ENCODE results near the gene ZNF782. TPM values are rescaled to one million over a fixed set of nuclear protein-coding genes. Genes with fewer than 3 reads are reported as not detected.

Gene ZNF782
- total RNA-seq, 4 donors from 2014 or later, result 8.0 to 15.9 (median 9.6) TPM

DNA sequence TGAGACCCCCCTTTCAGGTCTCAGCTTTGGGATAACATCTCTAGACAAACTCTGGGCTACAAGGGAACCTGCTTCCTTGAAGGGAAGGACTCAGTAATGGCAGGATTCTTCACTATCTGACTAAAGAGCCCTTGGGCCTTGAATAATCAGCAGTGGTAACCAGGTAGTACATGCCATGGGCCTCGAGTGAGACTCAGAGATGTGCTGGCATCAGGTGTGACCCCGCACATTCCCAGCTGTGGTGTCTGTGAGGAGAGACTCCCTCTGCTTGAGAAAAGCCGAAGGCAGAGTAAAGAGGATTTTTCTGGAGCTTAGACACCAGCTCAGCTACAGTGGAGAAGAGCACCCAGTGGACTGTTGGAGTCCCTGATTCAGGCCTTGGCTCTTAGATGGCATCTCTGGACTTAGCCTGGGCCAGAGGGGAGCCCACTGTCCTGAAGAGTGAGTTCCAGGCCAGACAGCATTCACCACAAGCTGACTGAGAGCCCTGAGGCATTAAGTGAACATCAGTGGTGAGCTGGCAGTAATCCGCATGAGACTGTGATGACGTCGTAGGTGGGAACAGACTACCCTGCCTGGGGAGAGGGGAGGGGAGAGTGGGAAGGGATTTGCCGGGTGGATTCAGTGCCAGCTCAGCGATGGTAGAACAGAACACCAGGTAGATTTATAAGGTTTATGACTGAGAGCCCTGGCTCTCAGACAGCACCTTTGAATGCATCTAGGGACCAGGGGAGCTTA is 5.3 kb upstream of the ZNF782 start:
- no peak for DNase-seq (ENCODE audit: low spot score in 2 of 2)
- Histone ChIP-seq H3K9me3 (no peaks in the 10 kb centered on the region), H3K27ac (no peak overlapping the region), H3K4me3 (no peak overlapping the region), H3K27me3 (no peaks in the 10 kb centered on the region), H3K36me3 (peaks cover 0 to 10% (median 0%) of the 10 kb centered on the region in 3 donors), H3K4me1 (peaks cover 0 to 5% (median 2%) of the 10 kb centered on the region in 4 donors)
- TF ChIP-seq POLR2A (IDR thresholded peaks at IDR 0.05) (no peak), CTCF (IDR thresholded peaks at IDR 0.05) (no peak), EP300 (IDR thresholded peaks at IDR 0.05) (no peak)
- 75% methylated on average over 8 of the region's 8 CpGs for WGBS, 2 donors

DNA sequence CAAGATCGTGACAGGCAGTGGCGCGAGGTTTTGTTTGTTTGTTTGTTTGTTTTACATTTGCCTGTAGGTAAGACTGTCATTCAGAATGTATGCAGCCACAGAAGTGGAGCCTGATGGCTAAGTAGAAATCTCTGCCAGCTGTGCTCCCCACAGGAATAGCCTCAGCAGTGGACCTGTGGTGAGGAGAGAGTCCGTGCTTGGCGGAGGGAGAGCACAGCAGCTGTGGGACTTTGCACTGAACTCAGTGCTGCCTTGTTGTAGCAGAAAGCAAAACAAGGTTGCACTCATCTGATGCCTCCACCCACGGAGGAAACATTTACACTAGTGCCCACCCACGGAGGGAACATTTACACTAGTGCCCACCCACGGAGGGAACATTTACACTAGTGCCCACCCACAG is 4.4 kb upstream of the ZNF782 start:
- Histone ChIP-seq H3K9me3 (no peaks in the 10 kb centered on the region), H3K36me3 (peaks cover 0 to 10% (median 0%) of the 10 kb centered on the region in 3 donors), H3K27me3 (no peaks in the 10 kb centered on the region), H3K4me3 (no peak overlapping the region), H3K4me1 (peaks cover 0 to 7% (median 2%) of the 10 kb centered on the region in 4 donors), H3K27ac (no peak overlapping the region)
- no peak for TF ChIP-seq CTCF (IDR thresholded peaks at IDR 0.05)
- no peak for TF ChIP-seq EP300 (IDR thresholded peaks at IDR 0.05)
- TF ChIP-seq POLR2A (IDR thresholded peaks at IDR 0.05), result no peak
- DNase-seq (ENCODE audit: low spot score in 2 of 2), result no peak
- WGBS, 2 donors, result 54 to 57% methylated on average over 7 to 8 of the region's 8 CpGs

DNA sequence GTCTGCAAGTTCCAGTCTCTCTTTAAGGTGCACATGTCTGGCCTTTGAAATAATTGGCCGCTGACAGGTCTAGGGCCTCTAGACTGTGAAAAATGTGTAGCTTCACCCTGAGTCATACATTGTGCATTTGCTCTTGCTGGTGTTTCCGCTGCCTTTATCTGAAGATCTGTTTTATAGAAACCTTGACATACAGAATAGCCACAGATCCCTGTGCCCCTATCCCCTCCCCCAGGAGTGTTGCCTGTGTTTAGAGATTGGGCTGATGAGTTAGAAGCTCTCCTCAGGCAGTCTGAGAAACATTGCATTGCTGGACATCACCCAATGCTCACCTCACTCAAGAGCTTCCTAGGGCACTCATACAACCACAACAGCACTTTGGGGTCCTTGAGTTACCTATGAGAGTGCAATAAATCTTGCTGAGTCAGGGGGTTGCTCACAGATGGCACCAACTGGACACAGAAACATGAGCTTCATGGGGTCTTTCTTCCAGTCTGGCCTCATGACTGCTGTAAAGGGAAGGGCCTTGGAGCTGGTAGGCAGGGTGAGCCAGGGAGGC is 3.8 kb upstream of the ZNF782 start:
- Histone ChIP-seq H3K27me3 (no peaks in the 10 kb centered on the region), H3K36me3 (peaks cover 0 to 10% (median 0%) of the 10 kb centered on the region in 3 donors), H3K27ac (no peak overlapping the region), H3K9me3 (no peaks in the 10 kb centered on the region), H3K4me1 (peaks cover 0 to 13% (median 7%) of the 10 kb centered on the region in 4 donors), H3K4me3 (no peak overlapping the region)
- TF ChIP-seq EP300 (IDR thresholded peaks at IDR 0.05) (no peak), POLR2A (IDR thresholded peaks at IDR 0.05) (no peak), CTCF (IDR thresholded peaks at IDR 0.05) (no peak)
- 82 to 93% methylated on average over 2 of the region's 2 CpGs for WGBS, 2 donors
- no peak for DNase-seq (ENCODE audit: low spot score in 2 of 2)

GRCh38 chr9:96856363-96857286 is 2.3 kb upstream of the ZNF782 start:
- H3K4me1 ChIP-seq, result peaks cover 0 to 27% (median 11%) of the 10 kb centered on the region in 4 donors
- H3K4me3 ChIP-seq, result no peak overlapping the region
- H3K9me3 ChIP-seq, result no peaks in the 10 kb centered on the region
- peaks cover 0 to 10% (median 0%) of the 10 kb centered on the region in 3 donors for H3K36me3 ChIP-seq
- H3K27me3 ChIP-seq, result no peaks in the 10 kb centered on the region
- 18% methylated on average over 6 of the region's 6 CpGs for WGBS, 2 donors
- no peak overlapping the region for H3K27ac ChIP-seq
- no peak for DNase-seq (ENCODE audit: low spot score in 2 of 2)
- TF ChIP-seq CTCF (IDR thresholded peaks at IDR 0.05), result peak; percentile 63 to 84 (median 72)
- no peak for TF ChIP-seq POLR2A (IDR thresholded peaks at IDR 0.05)
- TF ChIP-seq EP300 (IDR thresholded peaks at IDR 0.05), result no peak
